NT2/D1 (cell line): ENCODE results near the gene GABBR2.

Experiments
- SUZ12 ChIP-seq: IDR thresholded peaks from 2 replicates; pipeline ENCODE4 v1.6.1; 2011; ENCODE audit not compliant: insufficient read length, insufficient read depth; ENCODE audit errors: extremely low read depth
- YY1 ChIP-seq: IDR thresholded peaks from 2 replicates; pipeline ENCODE4 v1.6.1; 2011; ENCODE audit not compliant: insufficient read length, insufficient read depth
- ZNF274 ChIP-seq: IDR thresholded peaks from 2 replicates; pipeline ENCODE4 v1.6.1; 2011; ENCODE audit warnings: mild to moderate bottlenecking, low read depth, low read length

- TF ChIP-seq ZNF274, result no peak
- TF ChIP-seq SUZ12, result no peak
- TF ChIP-seq YY1, result no peak
These were observed 64.7 kb downstream of the GABBR2 start for GRCh38 chr9:98644011-98644410.
